HG03066 (cell line): Measurements from ENCODE around the gene KCNJ14.

Source experiments
- ATAC-seq: cut with Tn5 transposase; IDR thresholded peaks from one replicate; pipeline ENCODE4 v1.9.1; 2021; ENCODE audit warnings: low read depth; ENCODE audit not compliant: unreplicated experiment

The KCNJ14 gene

GRCh38 chr19:48469934-48470680 is 14.7 kb downstream of the KCNJ14 start:
- no peak for ATAC-seq

- no peak for ATAC-seq
These were observed 15.5 kb downstream of the KCNJ14 start for GRCh38 chr19:48470856-48471255.

GRCh38 chr19:48471836-48472235 is 16.5 kb downstream of the KCNJ14 start:
- no peak for ATAC-seq

- ATAC-seq, result no peak
These were observed 18.0 kb downstream of the KCNJ14 start for GRCh38 chr19:48473161-48473966.

- ATAC-seq, result no peak
These were observed 18.8 kb downstream of the KCNJ14 start for GRCh38 chr19:48474084-48474592.

GRCh38 chr19:48475369-48476068 is 20.1 kb downstream of the KCNJ14 start:
- no peak for ATAC-seq

GRCh38 chr19:48476176-48476575 is 20.8 kb downstream of the KCNJ14 start:
- no peak for ATAC-seq

GRCh38 chr19:48477067-48477685 is 21.8 kb downstream of the KCNJ14 start:
- ATAC-seq, result no peak

GRCh38 chr19:48477698-48478338 is 22.4 kb downstream of the KCNJ14 start:
- ATAC-seq, result no peak

GRCh38 chr19:48478339-48479256 is 23.2 kb downstream of the KCNJ14 start:
- no peak for ATAC-seq

- ATAC-seq, result no peak
These were observed 24.3 kb downstream of the KCNJ14 start for GRCh38 chr19:48479686-48480085.

- no peak for ATAC-seq
These were observed 24.8 kb downstream of the KCNJ14 start for GRCh38 chr19:48480183-48480557.

- ATAC-seq, result no peak
These were observed 25.5 kb downstream of the KCNJ14 start for GRCh38 chr19:48480558-48481500.

- ATAC-seq, result no peak
These were observed 26.7 kb downstream of the KCNJ14 start for GRCh38 chr19:48481846-48482639.

GRCh38 chr19:48483301-48483700 is 27.9 kb downstream of the KCNJ14 start:
- ATAC-seq, result no peak

- ATAC-seq, result no peak
These were observed 29.0 kb downstream of the KCNJ14 start for GRCh38 chr19:48484247-48484893.
